K562 (cell line): ENCODE results near the gene TREH.

Source experiments
- GABPA ChIP-seq: fragments of 200-800 bp; sonication (Bioruptor generic); conservative IDR thresholded peaks from 2 replicates; pipeline ENCODE4 v1.6.1; 2016; ENCODE audit warnings: low read depth, missing genetic modification characterization, missing compliant biosample characterization
- RBM14 ChIP-seq: fragments of 200-400 bp; formaldehyde crosslinking; IDR thresholded peaks from 2 replicates; pipeline ENCODE4 v1.6.1; 2018; ENCODE audit warnings: low read depth, mild to moderate bottlenecking, low read length, moderate library complexity, borderline replicate concordance; ENCODE audit not compliant: insufficient read depth
- ZBED1 ChIP-seq: IDR thresholded peaks from 2 replicates; pipeline ENCODE4 v1.6.1; 2014

GRCh38 chr11:118689852-118690552 is 10.6 kb upstream of the TREH start:
- TF ChIP-seq GABPA (tag) = no peak
- TF ChIP-seq ZBED1 = no peak; the same call in 1 of the 2 replicates
- no peak for TF ChIP-seq RBM14
